Smooth muscle cell of the umbilical artery (primary cell): ENCODE results near the gene TOP2B. TPM values are rescaled to one million over a fixed set of nuclear protein-coding genes. Genes with fewer than 3 reads are reported as not detected.

Source experiments
- total RNA-seq: library from RNA; depleted of rRNA; stranded (reverse); fragments of >200 nt; gene quantifications from 2 replicates; pipeline ENCODE4 v1.2.3, GENCODE V29; 2014

Gene TOP2B
- total RNA-seq: 78.1 and 133 TPM in 2 replicates

GRCh38 chr3:25664812-25665314, at the start of gene TOP2B:
TOP2B (minus strand) TSS chr3:25664907; CDS start chr3:25664297, 610 bp downstream.

Other genes starting within 250 kb of the TOP2B start
- 50.8 and 51.6 TPM in 2 replicates for gene RARB, start 236.6 kb downstream of the TOP2B start, total RNA-seq
- 32.1 and 43.6 TPM in 2 replicates for gene NGLY1, start 118.5 kb upstream of the TOP2B start, total RNA-seq
- 11.0 and 14.0 TPM in 2 replicates for gene OXSM, start 125.2 kb upstream of the TOP2B start, total RNA-seq